ENCODE results near the gene TEX19.

DNA sequence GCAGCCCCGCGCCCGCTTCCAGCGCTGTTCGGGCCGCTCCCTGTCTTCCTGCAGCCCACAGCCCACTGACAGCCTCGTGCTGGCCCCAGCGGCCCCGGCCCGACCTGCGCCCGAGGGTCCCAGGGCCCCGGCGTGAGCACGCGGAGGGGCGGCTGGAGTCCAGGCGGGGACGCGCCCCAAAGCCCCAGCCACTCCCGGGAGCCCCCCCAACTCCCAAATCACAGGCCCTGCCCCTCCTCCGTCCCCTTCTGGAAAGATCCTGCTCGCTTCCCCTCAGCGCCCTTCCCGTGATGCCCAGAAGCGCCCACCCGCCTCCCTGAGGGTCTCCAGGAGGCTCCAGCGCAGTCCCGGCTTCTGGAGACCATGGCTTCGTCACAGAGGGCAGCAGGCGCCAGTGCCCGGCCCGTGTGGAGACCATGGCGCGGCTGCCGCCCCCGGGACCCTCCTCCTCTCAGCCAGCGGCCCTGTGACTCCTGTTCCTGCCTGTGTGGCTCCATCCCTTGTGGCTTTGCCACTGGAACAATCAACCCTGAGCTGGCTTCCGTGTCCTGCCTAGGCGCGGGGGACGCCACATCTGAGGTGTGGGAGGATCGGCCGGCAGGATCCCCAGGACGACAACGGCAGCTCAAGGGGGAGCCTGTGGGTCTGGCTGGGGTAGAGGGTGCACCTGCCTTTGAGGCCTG lies 16.5 kb downstream of the TEX19 start:
- TF ChIP-seq CTCF (IDR thresholded peaks at IDR 0.05) (no peak), POLR2AphosphoS5 (IDR thresholded peaks at IDR 0.05) (no peak), POLR2A (IDR thresholded peaks at IDR 0.05) (no peak)

Measured in prostate gland (tissue), 2 donors.